ENCODE measurements around the gene PHGDH.
"Not testable (repeated sequence)": the region's sequence is repeated elsewhere in the genome, so short reads cannot be mapped to it uniquely, and the experiment has no call there.

Gene PHGDH

DNA sequence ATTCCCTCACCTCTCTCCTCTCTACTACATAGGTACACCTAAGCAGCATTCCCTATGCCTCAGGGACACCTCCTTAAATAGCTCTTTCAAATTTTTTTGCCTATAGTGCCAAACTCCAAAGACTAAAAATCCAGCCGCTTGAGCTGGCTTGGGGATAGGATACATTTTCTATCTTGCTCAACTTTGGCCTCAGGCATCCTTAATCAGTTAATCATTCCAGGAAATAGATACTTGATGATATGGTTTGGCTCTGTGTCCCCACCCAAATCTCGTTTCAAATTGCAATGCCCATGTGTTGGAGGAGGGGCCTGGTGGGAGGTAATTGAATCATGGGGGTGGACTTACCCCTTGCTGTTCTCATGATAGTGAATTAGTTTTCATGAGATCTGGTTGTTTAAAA lies 11.4 kb upstream of the PHGDH start:
- DNase-seq (ENCODE audit: low spot score), result no peak

GRCh38 chr1:119701659-119702058 lies 10.1 kb upstream of the PHGDH start:
- no peak for DNase-seq (ENCODE audit: low spot score)

GRCh38 chr1:119702384-119702783 lies 9.3 kb upstream of the PHGDH start:
- no peak for DNase-seq (ENCODE audit: low spot score)

DNA sequence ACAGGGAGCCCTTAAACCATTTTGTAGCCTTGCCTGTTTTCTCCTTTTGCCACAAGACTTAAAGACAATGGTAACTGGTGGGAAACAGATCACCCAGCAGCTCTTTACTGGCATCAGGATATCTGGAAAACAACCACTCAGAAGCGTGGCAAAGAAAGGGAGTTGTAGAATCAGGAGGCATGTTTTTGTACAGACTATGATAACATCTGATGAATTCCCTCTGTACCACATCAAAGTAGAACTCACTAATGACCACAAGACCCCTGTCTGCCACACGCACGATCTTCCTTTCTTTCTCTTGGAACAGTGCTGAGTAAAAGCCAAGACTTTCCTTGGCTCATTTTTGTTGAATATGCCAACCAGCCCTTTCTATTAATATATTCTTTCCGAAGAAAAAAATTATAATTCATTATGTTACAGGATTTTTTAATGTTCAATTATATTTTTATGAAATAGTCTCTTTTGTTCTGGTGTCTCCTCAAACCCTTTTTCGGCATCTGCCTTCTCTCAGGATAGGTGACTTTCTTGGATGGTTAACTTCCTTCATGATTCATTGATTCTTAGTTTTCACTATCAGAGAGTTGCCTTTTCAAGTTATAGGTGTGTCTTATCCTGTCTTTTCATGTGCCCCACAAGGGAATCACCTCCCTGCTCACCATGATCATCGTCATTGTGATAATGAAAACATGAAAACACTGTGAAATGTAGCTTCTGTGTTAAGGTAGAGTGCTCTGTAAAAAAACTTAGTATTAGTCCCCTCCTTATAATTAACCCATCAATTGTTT lies 7.9 kb upstream of the PHGDH start:
- no peak for DNase-seq (ENCODE audit: low spot score)

- not testable (repeated sequence) for DNase-seq (ENCODE audit: low spot score)
These were observed 5.1 kb upstream of the PHGDH start for GRCh38 chr1:119706599-119706998.

DNA sequence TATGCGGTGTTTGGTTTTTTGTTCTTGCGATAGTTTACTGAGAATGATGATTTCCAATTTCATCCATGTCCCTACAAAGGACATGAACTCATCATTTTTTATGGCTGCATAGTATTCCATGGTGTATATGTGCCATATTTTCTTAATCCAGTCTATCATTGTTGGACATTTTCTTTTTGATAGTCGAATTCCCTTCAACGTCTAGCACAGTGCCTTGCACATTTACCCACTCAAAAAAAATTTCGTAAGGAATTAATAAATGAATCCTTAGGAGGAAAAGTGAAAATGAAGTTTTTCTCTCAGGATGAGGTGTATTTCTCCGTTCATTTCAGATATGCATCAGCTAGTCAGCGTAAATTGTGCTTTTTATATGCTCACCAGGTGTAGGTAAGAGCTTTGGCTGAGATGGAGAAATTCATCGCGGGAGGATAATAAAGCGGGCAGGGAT lies 354 bp upstream of the PHGDH start:
- DNase-seq (ENCODE audit: low spot score), result not testable (repeated sequence)

GRCh38 chr1:119712342-119713038 lies 756 bp downstream of the PHGDH start:
- no peak for DNase-seq (ENCODE audit: low spot score)

DNA sequence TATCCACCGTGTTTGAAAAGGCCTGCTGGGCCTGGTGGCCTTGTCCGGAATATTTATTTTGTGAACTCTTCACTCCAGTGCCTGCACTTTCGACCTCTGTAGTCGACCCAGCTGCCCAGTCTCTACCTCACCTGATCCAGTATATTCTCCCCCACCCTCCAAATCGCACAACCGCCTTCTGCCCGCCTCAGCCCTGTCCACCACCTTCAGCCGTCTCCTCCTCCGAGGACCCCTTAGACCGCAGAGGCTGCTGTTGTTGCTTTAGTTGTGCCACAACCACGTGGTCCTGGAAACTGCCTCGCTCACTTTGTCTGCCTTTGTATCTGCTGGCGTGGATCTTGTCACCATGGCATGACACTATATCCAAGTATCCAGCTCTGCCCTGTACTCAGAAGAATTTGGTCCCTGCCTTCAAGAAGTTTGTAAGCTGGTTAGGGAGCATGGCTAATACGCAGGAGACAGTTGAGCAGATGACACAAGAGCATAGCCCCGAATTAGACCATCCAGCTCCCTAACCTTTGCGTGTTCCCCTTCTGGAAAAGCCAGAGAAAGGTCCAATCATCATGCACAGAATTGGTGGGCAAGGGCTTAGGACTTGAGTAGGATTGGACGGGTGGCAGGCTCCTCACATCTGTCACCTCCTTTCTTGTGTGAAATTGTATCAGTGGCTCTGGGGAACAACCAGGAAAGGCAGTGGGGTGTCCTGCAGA lies 1.5 kb downstream of the PHGDH start:
- DNase-seq (ENCODE audit: low spot score), result no peak

DNA sequence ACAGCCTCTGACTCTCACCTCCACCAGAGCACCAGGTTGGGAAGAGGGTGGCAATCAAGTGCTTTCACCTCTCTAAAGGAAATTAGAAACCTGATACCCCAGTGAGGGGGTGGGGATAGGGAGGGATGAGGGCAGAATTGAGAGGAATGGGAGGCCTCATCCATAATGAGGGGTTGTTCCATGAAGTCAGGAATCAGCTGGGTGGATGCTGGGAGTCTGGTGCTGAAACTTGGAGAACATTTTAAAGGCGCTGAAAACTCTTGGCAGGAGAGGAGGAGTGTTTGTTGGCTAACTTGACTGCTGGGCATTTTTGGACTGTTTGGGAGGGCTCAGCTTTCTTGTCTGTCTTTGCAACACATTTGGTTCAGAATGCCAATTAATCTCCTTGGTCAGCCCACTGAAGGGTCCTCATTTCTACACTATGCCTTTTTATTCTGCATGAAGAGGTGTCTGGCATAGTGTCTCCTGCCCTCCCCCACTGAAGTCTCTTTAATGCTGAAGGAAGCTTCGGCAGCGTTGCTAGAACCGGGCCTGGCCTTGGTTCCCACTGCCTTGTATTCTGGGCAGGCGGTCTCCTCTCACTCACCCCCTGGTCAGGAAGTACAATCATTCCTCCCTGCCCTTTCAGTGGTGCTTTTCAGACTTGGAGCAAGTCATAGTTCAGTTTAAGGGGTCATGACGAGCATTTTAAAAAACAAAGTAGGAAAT lies 2.2 kb downstream of the PHGDH start:
- no peak for DNase-seq (ENCODE audit: low spot score)

DNA sequence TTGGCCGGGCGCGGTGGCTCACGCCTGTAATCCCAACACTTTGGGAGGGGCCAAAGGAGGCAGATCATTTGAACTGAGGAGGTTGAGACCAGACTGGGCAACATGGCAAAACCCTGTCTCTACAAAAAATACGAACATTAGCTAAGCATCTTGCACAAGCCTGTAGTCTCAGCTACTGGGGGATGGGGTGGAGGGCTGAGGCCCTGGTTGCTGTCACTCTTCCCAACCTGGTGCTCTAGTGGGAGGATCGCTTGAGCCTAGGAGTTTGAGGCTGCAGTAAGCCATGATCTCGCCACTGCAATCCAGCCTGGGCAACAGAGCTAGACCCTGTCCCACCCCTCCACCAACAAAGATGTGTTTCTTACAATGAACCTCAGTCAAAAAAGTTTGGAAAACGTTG lies 2.8 kb downstream of the PHGDH start:
- DNase-seq (ENCODE audit: low spot score), result no peak

GRCh38 chr1:119715542-119715941 lies 3.8 kb downstream of the PHGDH start:
- no peak for DNase-seq (ENCODE audit: low spot score)

- no peak for DNase-seq (ENCODE audit: low spot score)
These were observed 6.7 kb downstream of the PHGDH start for GRCh38 chr1:119718409-119718808.

GRCh38 chr1:119718972-119719371 lies 7.2 kb downstream of the PHGDH start:
- DNase-seq (ENCODE audit: low spot score), result no peak

GRCh38 chr1:119720866-119721440 lies 9.2 kb downstream of the PHGDH start:
- no peak for DNase-seq (ENCODE audit: low spot score)

DNA sequence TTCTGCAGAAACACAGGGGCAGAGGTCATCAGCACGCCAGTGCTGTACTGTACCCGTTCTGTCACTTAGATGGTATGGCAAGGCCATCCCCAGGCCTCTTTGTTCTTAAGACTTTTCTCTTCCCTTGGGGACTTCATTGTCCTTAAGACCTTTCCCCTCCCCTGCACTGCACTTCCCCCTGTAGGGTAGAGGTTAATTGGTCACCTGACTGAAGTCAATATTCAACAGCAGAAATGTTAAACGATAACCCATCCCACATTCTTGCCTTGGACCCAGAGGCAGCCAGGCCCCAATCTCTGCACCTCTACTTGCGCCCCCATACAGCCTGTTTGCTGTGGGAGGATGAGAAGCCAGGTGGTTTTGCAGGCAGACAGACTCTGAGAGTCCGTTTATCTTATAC lies 10.2 kb downstream of the PHGDH start:
- DNase-seq (ENCODE audit: low spot score), result no peak

- DNase-seq (ENCODE audit: low spot score), result no peak
These were observed 13.0 kb downstream of the PHGDH start for GRCh38 chr1:119724611-119725218.

DNA sequence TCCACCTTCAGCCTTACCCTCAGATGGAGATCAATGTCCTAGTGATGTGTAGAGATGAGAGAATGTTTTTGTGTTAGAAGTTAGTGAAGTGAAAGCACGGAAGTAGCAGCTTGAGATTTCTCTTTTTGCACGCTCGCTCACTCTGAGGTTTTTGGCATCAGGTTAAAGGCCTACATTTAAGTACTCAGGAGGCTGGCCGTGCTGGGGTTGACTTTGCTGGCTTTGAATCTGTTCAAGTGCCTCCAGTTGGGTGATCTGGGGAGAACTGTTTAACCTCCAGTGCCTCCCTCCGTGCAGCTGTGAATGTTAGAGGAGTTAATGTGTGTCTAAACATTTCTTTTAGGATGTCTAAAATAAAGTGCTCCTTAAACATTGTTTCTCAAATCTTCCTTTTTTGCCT lies 13.9 kb downstream of the PHGDH start:
- no peak for DNase-seq (ENCODE audit: low spot score)

GRCh38 chr1:119727991-119728390 lies 16.3 kb downstream of the PHGDH start:
- DNase-seq (ENCODE audit: low spot score), result no peak

DNA sequence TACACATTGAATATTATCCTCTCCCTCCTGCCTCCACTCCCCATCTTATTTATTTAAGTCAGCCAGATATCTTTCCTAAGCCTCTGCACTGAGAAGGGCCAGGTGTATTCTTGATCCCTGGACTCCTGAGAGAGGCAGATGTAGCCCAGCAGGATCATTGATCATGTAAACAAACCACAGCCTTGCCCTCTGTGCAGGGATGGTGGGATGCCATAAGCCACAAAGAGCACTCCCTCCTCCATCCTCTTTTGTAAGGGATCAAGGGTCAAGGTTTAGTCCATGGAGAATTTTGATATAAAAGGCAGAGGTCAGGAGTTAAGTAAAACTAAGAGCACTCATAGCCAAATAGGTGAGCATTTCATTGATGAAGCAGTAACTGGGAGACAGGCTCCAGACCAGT lies 17.3 kb downstream of the PHGDH start:
- no peak for DNase-seq (ENCODE audit: low spot score)

DNA sequence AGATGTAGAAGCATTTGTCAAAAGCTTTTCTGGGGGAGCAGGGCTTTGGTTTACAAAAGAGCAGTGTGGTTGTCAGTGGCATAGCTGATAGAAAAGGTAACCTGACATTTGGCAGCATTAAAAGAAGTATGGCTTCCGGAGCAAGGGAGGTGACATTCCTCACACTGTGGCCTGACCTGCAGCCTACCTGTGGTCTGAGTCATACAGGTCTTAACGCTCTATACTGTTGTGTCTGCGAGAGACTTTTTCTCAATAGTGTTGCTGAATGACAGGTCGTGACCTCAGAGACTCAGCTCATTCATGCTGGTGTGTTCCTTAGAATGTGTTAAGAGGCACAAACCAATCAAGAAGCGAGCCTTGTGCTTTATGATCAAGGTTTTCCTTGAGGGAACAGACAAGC lies 19.3 kb downstream of the PHGDH start:
- no peak for DNase-seq (ENCODE audit: low spot score)

DNA sequence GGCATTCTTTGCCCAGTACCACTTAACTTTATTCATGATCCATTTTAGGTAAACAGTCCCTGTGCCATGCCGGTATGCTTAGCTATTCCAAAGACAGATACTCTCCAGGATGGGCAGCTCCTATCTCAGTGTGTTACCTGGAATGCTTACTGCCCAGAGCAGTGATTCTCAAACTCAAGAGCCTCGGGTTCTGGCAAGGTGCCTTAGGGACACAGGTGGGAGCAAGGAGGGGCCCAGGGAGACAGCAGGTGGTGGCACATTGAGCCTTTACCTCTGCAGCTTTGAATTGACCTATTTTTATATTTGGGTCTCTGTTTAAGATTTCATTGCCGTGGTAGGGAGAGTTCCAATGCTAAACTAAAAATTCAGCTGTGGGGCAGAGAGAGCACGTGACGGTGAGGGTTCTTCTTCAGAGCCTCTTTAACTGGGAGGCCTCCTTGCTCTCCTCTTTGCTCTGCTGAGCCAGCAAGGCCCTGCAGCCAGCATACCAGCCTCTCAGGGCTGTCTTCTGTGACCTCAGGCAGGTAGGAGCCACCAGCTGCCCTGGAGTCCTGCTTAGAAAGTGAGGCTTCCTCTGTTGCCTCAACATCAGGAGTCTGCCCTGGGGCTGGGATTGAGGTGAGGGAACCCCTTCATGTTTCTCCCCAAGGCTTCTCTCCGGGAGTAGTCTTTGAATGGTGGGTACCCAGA lies 20.2 kb downstream of the PHGDH start:
- no peak for DNase-seq (ENCODE audit: low spot score)

Data from hematopoietic multipotent progenitor cell treated with erythropoietin and hydrocortisone succinate and interleukin-3 and kit ligand, for 15 days (in vitro differentiated cells).